B cell (primary cell): Measurements from ENCODE around the gene PPP6R3.

ENCODE experiments used
- EZH2 ChIP-seq: IDR thresholded peaks from 2 replicates; pipeline ENCODE4 v1.6.1; 2012; ENCODE audit warnings: borderline replicate concordance, low read depth, mild to moderate bottlenecking, moderate library complexity, low read length; ENCODE audit not compliant: insufficient read depth, poor library complexity, severe bottlenecking
- TF ChIP-seq, protein P1 (sequence below): fragments of 200-600 bp; IDR thresholded peaks from one replicate; pipeline ENCODE4 v1.8.0; 2022; ENCODE audit warnings: antibody characterized with exemption, mild to moderate bottlenecking

GRCh38 chr11:68655406-68655805 is 194.9 kb downstream of the PPP6R3 start:
- TF ChIP-seq, protein P1, sequence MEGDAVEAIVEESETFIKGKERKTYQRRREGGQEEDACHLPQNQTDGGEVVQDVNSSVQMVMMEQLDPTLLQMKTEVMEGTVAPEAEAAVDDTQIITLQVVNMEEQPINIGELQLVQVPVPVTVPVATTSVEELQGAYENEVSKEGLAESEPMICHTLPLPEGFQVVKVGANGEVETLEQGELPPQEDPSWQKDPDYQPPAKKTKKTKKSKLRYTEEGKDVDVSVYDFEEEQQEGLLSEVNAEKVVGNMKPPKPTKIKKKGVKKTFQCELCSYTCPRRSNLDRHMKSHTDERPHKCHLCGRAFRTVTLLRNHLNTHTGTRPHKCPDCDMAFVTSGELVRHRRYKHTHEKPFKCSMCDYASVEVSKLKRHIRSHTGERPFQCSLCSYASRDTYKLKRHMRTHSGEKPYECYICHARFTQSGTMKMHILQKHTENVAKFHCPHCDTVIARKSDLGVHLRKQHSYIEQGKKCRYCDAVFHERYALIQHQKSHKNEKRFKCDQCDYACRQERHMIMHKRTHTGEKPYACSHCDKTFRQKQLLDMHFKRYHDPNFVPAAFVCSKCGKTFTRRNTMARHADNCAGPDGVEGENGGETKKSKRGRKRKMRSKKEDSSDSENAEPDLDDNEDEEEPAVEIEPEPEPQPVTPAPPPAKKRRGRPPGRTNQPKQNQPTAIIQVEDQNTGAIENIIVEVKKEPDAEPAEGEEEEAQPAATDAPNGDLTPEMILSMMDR: no peak
- no peak for TF ChIP-seq EZH2
